ENCODE measurements around the gene TBC1D22A.

TBC1D22A gene

DNA sequence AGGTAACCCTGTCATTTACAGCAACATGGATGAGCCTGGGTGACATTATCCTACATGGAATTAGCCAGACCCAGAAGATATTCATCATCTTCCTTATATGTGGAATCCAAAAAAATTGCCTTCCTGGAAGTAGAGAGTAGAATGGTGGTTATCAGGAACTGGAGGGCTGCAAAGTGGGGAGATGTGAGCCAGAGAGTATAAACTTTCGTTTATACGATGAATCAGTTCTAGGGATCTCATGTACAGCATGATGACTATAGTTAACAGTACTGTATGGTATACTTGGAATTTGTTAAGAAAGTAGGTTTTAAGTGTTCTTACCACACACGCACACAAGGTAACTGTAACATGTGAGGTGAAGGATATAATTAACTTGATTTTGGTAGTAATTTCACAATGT, 79.1 kb downstream of the TBC1D22A start:
- DNase-seq, result peak; percentile 39

DNA sequence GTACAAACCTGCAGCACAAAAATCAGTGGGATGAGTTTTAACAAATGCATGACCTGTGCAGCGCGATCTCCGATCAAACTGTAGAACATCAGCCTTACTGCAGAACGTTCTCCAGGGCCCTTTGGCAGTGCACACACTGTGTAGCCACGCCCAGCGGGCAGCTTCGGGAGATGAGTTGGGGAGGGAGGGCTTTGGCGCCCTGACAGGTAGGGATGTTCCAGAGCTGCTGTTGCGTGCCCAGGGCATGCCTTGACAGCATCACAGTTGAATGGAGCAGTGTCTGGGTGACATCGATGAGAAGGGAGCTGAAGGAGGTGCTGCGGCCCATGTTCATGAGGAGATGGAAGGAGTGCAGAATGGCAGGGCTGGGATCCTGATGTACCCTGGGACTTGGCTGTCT, 80.2 kb downstream of the TBC1D22A start:
- no peak for DNase-seq

DNA sequence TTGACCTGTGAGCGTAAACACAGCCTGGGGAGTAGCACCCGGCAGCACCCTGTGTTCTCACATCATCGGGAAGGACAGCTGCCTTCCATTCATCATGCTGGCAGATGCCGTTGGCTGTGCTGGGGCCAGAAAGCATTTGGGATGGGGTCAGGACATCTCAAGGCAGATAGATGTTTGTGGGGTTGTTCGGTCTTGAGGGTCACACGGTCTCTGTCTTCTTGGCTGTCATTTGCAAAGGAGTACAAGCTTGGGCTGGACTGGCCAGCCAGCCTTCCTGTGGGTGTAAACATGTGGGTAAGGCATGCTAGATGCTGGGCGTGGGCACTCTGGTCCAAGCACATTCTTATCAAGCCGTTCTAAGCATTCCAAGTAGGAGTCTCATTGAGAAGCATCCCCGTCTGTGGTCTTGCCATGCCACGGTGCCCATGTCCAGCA, 81.4 kb downstream of the TBC1D22A start:
- DNase-seq, result no peak

DNA sequence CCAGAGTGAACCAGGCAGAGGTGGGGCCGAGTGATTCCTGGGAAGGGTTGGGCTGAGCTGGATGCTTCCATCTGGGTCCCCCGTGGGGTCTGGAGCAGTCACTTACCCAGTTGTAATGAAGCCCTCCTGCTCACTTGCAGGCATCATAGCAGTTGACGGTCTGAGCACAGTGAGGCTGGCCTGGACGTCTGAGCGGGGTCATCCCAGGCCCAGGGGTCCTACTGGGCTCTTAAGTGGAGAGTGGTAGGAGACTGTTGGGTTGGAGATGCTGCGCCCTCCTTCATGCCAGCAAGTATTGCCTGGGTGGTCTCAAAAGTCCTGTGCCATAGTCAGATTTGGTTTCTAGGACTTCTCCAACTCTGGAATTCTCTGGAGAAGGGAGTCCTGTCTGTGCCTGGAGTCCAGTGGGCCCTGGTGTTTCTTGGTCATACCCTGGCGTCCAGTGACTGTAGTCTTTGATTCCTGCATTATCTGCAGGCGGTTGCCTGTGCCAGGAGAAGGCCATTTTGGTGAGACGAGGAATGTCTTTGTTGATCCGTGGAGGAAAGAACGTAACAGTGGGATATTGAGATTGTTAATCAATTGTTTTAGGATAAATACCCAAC, 82.3 kb downstream of the TBC1D22A start:
- DNase-seq, result no peak

DNA sequence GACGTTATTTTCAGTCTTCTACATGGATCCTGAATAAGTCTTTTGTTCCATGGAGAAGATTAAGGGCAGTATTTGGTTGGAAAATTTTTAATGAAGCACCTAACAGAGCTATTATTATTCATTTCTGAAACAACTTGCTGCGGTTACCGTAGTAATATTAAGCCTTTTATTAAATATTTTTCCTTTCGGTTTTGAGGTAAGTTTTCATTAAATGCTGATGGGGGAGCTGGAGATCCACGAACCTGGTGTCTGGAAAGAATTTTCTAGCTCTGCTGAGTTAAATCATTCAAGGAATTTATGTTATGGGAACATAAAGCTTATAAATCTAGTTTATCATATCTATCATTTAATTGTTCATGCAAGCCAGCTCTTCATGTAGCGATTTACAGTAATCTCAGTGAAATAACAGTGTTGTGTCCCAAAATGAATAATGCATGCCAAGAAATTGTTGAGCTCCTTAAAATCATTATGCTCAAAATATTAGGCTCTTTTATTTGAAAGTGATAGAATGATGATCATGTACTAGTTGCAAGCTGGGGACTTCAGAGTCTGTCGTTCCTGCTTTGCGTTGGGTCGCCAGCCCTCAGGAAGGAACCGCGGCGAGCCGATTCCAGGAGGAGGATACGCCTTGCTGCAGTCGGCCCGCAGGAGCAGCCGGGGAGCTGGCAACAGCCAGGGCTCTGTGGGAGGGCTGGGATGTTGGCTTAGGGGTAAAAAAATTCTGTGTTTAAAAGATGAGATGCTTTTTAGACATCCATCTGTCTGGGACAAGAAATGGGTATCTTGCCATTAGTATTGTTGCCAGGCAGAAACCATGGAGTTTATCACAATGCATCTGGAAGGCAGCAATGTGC, 83.1 kb downstream of the TBC1D22A start:
- DNase-seq, result peak; percentile 70

DNA sequence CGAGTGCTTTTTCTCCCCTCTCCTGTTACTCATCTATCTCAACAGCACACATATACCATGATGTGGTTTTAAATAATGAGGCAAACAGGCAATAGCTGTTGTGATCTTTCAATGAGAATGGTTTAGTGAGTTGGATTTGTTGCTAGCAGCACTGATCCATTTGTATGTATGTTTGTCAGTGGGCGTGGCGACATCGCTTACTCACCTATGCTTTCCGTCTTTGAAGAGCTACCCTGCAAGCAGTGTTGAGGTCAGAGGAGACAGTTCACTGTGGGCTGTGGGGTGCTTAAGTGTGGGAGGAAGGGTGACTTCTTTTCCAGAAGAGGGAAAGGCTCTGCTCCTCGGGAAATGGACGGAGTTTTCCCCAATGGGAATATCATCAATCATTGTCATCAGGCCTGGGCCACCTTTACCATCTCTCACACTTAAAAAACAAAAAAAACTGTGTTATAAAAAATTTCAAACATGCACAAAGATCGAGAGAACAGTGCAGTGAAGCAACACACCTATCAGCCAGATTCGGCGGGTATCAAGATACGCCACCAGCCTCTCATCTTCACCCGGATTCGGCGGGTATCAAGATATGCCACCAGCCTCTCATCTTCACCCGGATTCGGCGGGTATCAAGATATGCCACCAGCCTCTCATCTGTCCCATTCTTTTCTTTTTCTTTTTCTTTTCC, 83.8 kb downstream of the TBC1D22A start:
- DNase-seq, result no peak

DNA sequence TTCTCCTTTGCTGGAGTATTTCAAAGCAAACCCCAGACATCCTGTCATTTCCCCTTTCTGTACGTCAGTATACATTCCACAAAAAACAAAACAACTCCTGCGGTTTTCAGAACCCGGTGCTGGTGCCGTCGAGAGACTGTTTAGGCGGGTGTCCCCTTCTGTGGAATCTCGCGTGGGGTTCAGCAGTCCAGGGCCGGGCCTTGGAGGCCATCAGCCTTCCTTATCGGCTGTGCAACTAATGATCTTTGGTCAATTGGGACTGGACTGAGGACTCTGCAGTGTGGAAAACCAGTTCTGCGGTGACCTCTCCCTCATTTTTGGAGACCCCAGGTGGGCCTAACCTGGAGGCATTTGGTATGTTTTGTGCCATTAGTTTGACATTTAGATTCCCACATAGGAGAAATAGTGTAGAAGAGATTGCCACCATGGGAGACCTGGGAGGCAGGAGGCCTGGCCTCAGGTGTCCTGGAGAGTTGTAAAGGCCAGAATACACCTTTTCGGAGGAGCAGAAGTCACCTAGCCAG, 84.4 kb downstream of the TBC1D22A start:
- no peak for DNase-seq

DNA sequence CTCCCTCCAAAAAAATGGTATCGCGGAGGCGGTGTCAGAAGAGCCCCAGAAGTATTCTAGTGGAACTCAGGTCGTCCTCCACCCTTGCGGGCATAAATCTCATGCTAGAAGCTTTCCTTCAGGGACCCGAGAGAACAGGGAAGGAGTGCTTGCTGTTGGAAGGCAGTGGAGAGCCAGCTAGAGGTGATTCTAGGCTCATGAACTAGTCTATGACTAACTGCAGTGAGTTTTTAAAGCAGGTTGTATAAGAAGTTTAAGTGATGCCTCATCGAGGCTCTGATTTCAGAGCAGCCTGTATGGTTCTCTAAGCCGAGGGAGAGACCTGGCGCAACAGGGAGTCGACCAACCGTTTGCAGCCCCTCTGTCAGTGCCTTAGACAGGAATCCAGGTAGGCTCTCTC, 85.7 kb downstream of the TBC1D22A start:
- no peak for DNase-seq

DNA sequence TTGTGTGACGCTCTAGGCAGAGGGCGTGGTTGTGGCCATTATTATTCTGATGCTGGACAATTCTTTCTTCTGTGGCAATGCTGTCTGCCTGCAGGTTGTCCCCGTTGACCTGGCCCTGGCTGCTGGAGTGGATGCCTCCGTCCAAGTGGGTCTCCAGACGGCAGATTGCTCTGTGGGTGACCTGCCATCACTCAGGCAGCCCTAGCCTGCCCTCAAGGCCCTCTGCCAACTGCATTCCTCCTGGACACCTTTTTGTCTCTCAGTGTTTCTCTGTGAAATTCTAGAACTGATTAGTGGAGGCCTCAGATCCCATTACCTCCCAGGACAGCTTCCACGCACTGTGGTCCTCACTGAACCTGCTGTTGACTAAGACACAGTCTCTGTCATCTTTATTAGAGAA, 86.7 kb downstream of the TBC1D22A start:
- no peak for DNase-seq

DNA sequence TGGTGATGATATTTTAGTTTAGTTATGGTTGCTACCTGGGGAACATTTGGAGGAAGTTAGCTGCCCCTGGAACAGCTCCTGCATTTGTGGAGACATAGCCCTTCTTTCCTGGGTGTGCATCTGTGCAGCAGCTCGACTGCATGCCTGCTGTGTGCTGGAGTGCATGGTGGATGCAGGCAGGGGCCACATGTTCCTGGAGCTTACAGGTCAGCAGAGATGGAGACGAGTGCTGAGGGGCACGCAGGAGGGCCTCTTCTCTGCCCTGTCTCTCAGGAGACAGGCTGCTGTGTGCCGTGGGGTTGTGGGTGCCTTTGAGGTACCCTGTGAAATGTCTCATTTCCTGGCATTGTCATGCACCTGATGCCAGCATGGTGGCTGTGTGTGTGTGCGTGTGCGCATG, 87.5 kb downstream of the TBC1D22A start:
- no peak for DNase-seq

DNA sequence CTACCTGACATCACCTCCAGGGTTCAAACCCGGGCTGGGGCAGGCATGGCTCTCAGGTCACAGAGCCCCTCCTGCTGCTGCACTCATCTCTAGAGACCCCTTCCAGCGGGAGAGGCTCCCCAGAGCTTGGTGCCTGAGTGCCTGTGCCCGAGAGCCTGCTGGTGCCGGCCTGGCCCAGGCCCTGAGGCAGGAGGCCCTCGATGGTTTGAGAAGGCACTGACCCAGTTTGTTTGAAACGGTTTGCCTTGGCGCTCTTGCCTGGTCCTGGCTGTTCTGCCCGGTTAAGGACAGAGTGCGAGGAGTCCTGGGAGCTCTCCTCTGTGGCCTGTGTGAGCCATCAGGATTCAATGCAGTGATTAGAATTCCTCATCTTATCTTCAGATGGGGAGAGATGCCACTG, 88.9 kb downstream of the TBC1D22A start:
- no peak for DNase-seq

DNA sequence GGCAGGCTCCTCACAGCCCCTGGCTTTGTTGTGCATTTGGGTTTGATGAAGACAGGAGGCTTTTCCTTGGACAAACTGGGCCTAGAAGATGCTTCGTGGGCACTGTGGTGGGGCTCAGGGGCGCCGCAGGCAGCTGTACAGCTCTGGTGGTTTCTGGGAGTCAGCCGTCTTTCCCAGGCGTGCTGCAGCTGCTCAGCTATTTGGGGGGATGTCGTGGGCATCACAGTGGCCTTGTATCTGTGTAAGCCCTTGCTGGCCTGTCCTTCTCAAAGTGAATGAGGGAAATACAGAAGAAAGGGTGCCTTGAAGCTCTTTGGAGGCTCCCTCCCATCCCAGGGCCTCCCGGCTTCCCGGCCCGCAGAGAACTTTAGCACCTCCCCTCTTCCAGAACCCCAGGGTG, 89.5 kb downstream of the TBC1D22A start:
- no peak for DNase-seq

DNA sequence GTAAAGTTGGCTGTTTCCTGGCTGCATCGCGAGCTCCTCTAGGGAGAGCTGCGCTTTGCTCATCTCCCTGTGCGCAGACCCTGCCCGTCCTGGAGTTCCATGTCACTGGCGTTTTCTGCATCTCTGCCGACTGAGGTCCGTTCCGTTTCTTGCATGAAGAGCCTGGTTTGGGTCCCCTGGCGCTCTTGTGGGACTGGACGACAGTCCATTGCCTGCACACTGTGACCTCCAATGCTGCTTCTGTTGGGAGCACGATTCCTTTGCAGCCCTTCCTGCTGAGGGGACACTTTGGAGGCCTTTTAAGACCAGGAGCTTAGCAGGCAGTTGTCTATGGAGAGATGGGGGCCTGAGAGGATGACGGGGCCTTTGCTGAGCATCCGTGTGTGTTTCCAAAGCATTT, 90.3 kb downstream of the TBC1D22A start:
- no peak for DNase-seq

DNA sequence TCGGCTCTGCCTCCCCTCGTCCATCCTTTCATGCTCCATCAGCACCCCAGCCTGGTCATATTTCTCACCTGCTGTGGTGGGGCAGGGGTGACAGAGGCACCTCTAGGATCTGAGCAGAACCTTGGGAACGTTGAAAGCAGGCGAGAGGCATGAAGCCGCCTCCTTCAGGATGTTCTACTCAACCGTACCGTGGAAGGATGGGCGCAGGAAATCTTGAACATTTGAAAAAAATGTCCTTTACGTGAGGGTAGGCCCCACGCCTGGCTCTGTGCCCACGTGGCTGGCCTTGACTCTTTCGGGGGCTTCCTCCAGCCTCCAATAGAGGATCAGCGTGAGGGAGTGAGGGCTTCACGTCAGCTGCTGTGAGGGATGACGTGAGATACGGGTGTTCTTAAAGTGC, 90.7 kb downstream of the TBC1D22A start:
- no peak for DNase-seq

DNA sequence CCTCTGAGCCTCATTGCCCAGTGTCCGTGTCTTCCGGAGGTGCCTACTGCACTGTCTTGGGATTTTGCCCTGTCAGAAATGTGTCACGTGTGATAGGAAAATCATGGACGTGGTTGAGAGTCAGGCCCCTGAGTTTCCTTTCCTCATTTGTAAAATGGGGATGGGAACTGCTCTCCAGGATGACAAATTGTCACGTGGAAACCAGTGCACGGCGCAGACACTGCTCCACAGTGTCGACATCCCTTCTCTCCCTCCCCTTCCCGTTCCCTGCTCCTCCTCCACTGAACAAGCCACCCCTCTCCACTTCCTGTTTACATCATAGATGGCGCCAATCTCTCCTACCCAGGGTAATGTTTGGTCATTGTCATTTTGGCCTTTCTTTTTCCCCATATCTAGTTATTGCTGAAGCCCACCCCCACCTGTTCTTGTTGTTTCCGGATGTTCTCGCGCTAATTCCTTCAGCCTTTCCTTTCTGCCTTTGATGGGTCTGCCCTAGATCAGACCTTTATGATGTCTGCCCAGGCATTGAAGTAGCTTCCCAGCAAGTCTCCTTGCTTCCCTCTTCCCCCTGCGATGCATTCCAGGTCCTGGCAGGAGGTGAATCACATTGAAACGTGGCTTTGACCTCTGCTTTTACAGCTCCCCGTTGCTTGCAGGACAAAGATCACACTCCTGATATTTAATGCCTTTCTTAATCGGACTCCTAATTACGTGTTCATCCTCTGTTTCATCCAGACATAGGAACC, 91.8 kb downstream of the TBC1D22A start:
- no peak for DNase-seq

DNA sequence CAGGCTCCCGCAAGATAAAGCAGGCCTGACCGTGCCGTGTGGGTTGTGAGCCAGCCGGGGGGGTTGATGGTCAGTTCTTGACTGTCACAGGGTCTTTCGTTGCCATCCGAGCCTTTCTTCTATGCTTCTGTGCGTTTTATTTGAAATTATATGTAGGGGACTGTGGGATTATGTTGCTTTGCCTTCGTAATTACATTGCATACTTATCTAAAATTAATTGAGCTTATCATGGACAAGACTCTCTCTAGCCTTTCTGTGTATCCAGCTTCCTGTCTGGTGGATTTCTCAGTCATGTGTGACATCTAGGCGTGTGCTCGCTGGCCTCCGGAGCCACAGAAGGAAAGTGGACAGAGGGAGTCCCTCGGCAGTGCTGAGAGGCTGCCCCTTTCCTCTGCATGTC, 93.2 kb downstream of the TBC1D22A start:
- no peak for DNase-seq

DNA sequence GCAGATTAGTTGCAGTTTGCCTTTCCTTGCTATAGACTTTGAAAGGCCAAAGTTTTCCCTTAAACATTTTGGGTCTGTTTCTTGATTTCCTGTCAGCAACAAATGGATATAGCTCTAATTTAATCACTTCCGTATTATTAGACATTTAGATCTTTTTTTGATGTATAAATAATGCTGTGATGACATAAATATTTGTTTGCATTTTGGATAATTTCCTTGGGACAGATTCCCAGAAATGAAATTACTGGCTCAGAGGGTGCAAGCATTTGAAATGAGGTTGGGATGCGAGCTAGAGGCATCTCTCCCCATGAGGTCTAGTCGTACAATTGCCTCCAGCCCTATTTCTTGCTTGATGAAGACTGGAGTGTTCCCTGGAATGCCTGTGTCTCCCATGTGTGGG, 94.2 kb downstream of the TBC1D22A start:
- DNase-seq, result no peak

DNA sequence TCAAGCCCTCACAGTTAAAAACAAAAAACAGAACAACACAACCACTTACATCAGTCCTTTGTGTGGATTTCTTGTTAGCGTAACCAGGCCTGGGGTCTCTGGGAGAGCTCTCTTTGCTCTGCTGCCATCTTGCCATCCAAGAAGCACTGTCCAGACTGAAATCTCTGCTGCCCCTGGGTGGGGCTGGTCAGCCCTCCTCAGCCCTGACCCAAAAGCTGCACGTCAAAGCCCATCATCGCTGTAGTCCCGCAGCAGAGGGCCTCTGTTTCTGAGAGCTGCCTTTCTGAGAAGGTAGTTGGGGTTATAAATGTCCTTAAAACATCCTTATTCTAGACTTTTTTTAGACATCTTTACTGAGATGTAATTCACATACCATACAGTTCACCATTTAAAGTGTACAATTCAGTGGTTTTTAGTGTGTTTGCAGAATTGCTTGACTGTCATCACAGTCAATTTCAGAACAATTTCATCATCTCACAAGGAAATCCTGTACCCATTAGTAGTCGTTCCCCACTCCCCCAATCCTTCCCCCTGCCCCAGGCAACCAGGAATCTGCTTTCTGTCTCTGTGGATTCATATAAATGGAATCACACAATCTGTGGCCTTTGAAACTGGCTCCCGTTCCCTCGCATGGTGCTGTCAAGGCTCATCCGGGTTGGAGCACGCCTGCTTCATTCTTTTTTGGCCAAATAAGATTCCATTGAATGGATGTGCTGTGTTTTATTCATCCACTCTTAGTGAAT, 94.9 kb downstream of the TBC1D22A start:
- DNase-seq, result peak; percentile 70

DNA sequence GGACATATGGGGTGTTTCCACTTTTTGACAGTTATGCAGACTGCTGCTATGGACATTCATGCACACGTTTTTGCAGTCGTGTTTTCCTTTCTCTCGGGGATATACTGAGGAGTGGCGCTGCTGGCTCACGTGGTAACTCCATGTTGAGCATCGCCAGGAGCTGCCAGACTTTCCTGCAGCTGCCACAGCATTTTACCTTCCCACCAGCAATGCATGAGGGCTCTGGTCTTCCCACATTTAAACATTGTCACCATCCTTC, 95.4 kb downstream of the TBC1D22A start:
- no peak for DNase-seq

DNA sequence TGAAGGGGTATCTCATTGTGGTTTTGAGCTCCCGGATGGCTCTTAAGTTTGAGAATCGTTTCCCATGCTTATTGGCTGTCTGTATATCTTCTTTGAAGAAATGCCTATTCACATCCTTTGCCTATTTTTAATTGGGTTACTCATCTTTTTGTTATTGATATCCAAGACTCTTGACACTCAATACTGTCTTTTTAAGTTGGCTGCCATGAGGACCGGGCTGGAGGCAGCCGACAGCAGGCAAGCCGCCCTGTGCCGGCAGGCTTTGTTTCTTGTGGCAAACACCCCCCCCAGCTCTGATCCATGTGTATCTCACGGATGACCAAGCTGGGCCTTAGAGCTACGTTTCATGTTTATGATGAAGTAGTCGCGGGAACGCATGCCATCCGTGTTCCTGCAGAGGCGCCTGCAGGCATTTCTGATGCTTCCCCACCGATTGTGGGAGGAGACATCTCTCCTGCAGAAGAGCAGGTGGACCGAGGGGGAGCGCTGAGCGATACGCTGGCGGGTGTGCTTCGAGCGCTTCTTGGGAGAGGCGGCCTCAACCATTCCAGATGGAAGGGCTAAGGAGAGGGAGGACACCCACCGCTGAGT, 95.8 kb downstream of the TBC1D22A start:
- DNase-seq, result no peak

DNA sequence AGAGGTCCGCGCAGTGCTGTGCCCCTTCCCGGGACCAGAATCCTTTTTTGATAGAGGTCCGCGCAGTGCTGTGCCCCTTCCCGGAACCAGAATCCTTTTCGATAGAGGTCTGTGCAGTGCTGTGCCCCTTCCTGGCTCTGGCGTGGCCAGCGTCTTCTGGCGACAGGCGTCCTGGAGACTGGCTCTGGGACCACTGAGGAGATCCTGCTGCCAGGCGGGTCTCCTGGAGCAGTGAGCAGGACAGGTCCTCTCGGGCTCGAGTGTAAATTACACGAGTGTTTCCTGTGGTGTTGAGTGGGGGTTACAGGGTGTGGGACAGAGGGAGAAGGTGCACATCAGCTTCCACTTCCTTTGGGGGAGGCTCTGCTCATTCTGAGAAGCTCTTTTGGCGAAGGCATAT, 98.1 kb downstream of the TBC1D22A start:
- DNase-seq, result no peak
